ENCODE measurements around the gene SH3RF3.

- no peak for TF ChIP-seq CTCF (IDR thresholded peaks at IDR 0.05)
- TF ChIP-seq POLR2A (IDR thresholded peaks at IDR 0.05), result no peak
Observed at GRCh38 chr2:109365131-109365530, 236.1 kb downstream of the SH3RF3 start.

All from adrenal gland (tissue), 5 donors.